Mucosa of rectum (tissue), 2 donors: ENCODE measurements around the gene KDM2A.
A peak's percentile ranks its signal among the peaks of the same experiment; 100 is the strongest.

Experiments
- H3K27ac ChIP-seq, 2 donors: one replicate each; pipeline ENCODE4 v1.7.0; 2013; ENCODE audit warnings: inconsistent platforms in 2 of 2, low read depth in 2 of 2, low read length in 2 of 2
- H3K27me3 ChIP-seq, 2 donors: one replicate each; pipeline ENCODE4 v1.7.0; 2013; ENCODE audit warnings: low read length in 2 of 2; ENCODE audit not compliant: control insufficient read depth in 2 of 2, insufficient read depth in 2 of 2
- H3K36me3 ChIP-seq, 2 donors: one replicate each; pipeline ENCODE4 v1.7.0; 2013; ENCODE audit warnings: low read length in 2 of 2; ENCODE audit not compliant: control insufficient read depth in 2 of 2, insufficient read depth in 2 of 2
- H3K4me1 ChIP-seq, 2 donors: one replicate each; pipeline ENCODE4 v1.7.0; 2013; ENCODE audit warnings: low read length in 2 of 2, mild to moderate bottlenecking in 1 of 2; ENCODE audit not compliant: control insufficient read depth in 2 of 2, insufficient read depth in 2 of 2
- H3K4me3 ChIP-seq, 2 donors: one replicate each; pipeline ENCODE4 v1.7.0; 2013; ENCODE audit warnings: low read length in 2 of 2
- H3K9ac ChIP-seq, 2 donors: one replicate each; pipeline ENCODE4 v1.7.0; 2013; ENCODE audit warnings: low read length in 2 of 2, low read depth in 1 of 2, mild to moderate bottlenecking in 1 of 2
- H3K9me3 ChIP-seq, 2 donors: one replicate each; pipeline ENCODE4 v1.7.0; 2013; ENCODE audit warnings: low read length in 2 of 2; ENCODE audit not compliant: control insufficient read depth in 2 of 2
- donor health status: healthy.
- donor health status: Normal muscosa, but diverticular disease.

Gene KDM2A

GRCh38 chr11:67118801-67119584 lies at the start of gene KDM2A:
KDM2A (plus strand) TSS chr11:67119263; CDS start chr11:67121317, 2,054 bp downstream.
- Histone ChIP-seq H3K27me3 (no peaks in the 10 kb centered on the region), H3K9ac (peak within 1 kb of the TSS; percentile 92 to 96)

DNA sequence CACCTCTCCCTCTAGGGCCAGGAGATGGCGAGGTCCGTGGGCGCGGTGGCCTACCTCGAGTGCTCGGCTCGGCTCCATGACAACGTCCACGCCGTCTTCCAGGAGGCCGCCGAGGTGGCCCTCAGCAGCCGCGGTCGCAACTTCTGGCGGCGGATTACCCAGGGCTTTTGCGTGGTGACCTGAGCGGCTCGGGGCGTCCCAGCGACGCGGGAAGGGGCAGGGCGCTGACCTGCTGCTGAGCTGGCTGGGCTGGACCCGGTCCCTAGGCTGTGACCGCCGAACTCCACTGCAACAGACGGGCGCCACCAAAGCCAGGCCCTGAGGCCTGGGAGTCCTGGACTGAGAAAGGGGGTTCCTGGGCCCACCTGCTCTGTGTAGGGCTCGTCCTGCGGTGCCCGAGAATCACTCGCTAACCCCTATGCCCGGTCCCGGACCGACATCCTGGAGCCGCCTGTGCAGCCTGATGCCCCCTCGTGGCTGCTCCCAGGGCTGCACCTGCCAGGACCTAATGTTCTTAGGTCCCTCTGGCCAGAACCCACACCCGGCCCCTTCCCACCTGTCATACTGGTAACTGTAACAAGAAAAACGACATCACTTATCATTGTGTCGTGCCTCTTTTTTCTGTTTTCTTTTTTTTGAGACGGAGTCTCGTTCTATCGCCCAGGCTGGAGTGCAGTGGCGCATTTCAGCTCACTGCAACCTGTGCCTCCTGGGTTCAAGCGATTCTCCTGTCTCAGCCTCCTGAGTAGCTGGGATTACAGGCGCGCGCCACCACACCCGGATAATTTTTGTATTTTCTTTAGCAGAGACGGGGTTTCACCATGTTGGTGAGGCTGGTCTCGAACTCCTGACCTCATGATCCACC lies 47.4 kb upstream of the KDM2A start:
- H3K4me3 ChIP-seq, result peak overlapping the region; percentile 57 to 59
- no peak overlapping the region for H3K27ac ChIP-seq
- peaks cover 0 to 5% of the 10 kb centered on the region in 2 donors for H3K4me1 ChIP-seq
- no peaks in the 10 kb centered on the region for H3K36me3 ChIP-seq
- no peaks in the 10 kb centered on the region for H3K27me3 ChIP-seq
- H3K9ac ChIP-seq, result peak overlapping the region in 1 of 2 donors; percentile 60
- no peaks in the 10 kb centered on the region for H3K9me3 ChIP-seq

More at GRCh38 chr11:67118801-67119584, at the start of gene KDM2A:
- H3K4me3 ChIP-seq, result peak within 1 kb of the TSS; percentile 88 to 93
- H3K27ac ChIP-seq, result peak within 1 kb of the TSS; percentile 95 to 96
- H3K36me3 ChIP-seq, result peaks cover 0 to 9% of the 10 kb centered on the region in 2 donors
- H3K9me3 ChIP-seq, result no peaks in the 10 kb centered on the region
- peaks cover 8 to 14% of the 10 kb centered on the region in 2 donors for H3K4me1 ChIP-seq

GRCh38 chr11:67072295-67072694 lies 46.8 kb upstream of the KDM2A start:
- no peaks in the 10 kb centered on the region for H3K27me3 ChIP-seq
- H3K9me3 ChIP-seq, result no peaks in the 10 kb centered on the region
- no peak overlapping the region for H3K9ac ChIP-seq
- no peak overlapping the region for H3K4me3 ChIP-seq
- H3K27ac ChIP-seq, result no peak overlapping the region
- H3K36me3 ChIP-seq, result no peaks in the 10 kb centered on the region
- peaks cover under 1 to 8% of the 10 kb centered on the region in 2 donors for H3K4me1 ChIP-seq

DNA sequence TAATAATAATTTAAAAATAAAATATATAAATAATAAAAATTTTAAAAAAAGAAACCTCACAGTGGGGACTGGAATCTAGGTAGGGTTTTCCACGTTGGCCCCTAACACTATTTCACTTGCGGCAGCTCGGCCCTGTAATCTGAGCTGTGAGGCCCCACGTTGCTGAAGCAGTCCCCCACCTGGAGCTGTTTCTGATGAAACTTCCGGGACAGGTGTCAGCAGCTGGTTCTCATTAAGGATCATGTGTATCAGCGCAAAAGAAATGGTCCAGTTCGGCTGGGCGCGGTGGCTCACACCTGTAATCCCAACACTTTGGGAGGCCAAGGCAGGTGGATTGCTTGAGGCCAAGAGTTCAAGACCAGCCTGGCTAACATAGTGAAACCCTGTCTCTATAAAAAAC lies 45.2 kb upstream of the KDM2A start:
- Histone ChIP-seq H3K4me1 (peaks cover 8 to 19% of the 10 kb centered on the region in 2 donors), H3K9me3 (no peaks in the 10 kb centered on the region), H3K27ac (no peak overlapping the region), H3K9ac (no peak overlapping the region), H3K27me3 (no peaks in the 10 kb centered on the region), H3K36me3 (no peaks in the 10 kb centered on the region), H3K4me3 (no peak overlapping the region)

DNA sequence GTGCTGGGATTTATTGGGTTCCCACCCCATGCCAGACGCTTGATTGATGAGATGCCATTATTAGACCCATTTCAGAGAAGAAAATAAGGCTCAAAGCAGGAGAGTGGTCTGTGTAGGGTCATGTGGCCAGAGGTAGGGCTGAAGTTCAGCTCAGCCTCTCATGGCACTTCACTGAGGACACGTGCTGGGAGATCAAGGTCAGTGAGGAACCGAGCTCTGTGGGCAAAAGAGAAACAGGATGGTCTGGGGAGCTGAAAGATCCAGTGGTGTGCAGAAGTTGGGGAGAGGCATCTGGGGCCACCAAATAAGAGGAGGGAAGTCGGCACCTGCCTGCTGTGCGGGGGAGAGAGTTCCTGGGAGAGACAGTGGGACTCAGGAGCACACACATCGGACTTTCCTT lies 42.9 kb upstream of the KDM2A start:
- no peak overlapping the region for H3K4me3 ChIP-seq
- H3K27me3 ChIP-seq, result no peaks in the 10 kb centered on the region
- no peaks in the 10 kb centered on the region for H3K9me3 ChIP-seq
- H3K4me1 ChIP-seq, result peaks cover 10 to 23% of the 10 kb centered on the region in 2 donors
- no peak overlapping the region for H3K27ac ChIP-seq
- H3K9ac ChIP-seq, result no peak overlapping the region
- no peaks in the 10 kb centered on the region for H3K36me3 ChIP-seq

DNA sequence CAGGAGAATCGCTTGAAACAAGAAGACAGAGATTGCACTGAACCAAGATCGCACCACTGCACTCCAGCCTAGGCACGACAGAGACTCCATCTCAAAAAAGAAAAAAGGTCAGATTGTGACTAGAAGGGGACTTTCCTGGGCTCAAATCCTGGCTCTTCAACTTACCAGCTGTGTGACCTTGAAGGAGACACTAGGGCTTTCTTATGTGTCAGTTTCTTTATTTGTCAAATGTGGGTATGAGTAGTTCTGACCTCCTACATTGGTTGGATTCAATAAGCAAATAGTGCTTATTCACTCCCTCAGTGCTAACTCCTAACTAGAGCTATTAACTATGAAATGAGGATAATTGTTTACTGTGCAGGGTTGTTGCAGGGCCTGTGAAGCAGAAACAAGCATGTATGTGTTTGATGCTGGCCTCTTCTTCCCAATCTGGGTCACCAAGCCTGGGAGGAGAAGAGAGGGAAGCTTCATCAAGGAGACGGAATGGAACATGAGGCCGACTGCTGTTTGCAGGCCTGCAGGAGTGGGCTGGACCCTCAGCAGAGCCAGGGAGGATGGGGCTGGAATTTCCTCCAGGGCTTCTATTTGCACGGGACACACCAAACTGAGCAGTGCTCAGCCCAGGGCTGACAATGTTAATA lies 39.9 kb upstream of the KDM2A start:
- Histone ChIP-seq H3K4me1 (peaks cover 15 to 26% of the 10 kb centered on the region in 2 donors), H3K27me3 (no peaks in the 10 kb centered on the region), H3K27ac (peak overlapping the region; percentile 69 to 83), H3K9ac (no peak overlapping the region), H3K9me3 (no peaks in the 10 kb centered on the region), H3K4me3 (no peak overlapping the region), H3K36me3 (no peaks in the 10 kb centered on the region)

DNA sequence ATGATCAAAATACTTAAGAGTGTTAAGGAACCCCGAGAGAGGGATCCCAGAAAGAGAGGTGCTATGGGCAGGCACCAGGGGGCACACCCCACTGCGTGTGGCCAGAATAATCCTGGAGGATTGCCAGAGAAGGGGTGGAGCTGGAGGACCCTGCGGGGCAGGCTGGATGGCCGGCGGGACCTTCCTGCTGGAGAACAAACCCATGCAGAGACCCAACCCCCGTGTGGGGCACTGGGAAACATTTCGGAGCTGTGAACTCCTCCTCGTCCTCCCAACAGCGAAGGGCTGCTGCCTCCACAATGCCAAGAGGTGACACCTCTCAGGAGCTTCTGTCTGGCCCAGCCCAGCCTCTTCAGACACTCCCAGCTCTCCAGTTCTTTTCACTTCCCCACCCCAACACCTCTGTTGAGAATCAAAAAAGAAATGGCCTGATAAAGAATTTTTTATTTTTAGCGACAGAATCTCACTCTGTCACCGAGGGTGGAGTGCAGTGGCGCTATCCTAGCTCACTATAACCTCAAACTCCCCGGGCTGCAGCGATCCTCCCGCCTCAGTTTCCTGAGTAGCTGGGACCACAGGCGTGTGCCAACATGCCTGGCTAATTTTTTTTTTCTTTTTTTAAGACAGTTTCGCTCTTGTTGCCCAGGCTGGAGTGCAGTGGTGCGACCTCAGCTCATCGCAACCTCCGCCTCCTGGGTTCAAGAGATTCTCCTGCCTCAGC lies 36.8 kb upstream of the KDM2A start:
- H3K9ac ChIP-seq, result peak overlapping the region in 1 of 2 donors; percentile 38
- H3K36me3 ChIP-seq, result no peaks in the 10 kb centered on the region
- no peak overlapping the region for H3K27ac ChIP-seq
- no peaks in the 10 kb centered on the region for H3K9me3 ChIP-seq
- peak overlapping the region in 1 of 2 donors; percentile 3 for H3K4me3 ChIP-seq
- peaks cover 15 to 23% of the 10 kb centered on the region in 2 donors for H3K4me1 ChIP-seq
- H3K27me3 ChIP-seq, result no peaks in the 10 kb centered on the region

DNA sequence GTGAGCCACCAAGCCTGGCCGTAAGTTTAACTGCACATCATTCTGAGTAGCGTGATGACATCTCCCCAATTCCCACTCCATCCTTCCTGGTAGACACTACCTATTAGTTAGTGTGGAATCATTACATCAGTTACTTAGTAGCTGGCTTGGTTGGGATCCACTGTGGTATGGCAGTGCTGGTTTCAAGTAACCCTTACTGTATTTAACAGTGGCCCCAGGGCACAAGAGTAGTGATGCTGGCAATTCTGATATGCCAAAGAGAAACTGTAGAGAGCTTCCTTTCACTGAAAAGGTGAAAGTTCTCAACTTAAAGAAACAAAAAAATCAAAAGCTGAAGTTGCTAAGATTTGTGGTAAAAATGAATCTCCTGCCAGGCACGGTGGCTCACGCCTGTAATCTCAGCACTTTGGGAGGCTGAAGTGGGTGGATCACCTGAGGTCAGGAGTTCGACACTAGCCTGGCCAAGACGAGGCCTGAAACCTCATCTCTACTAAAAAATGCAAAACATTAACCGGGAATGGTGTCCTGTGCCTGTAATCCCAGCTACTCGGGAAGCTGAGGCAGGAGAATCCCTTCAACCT lies 35.2 kb upstream of the KDM2A start:
- Histone ChIP-seq H3K4me3 (no peak overlapping the region), H3K9ac (no peak overlapping the region), H3K9me3 (no peaks in the 10 kb centered on the region), H3K27me3 (no peaks in the 10 kb centered on the region), H3K36me3 (no peaks in the 10 kb centered on the region), H3K27ac (no peak overlapping the region), H3K4me1 (peaks cover 7 to 12% of the 10 kb centered on the region in 2 donors)

DNA sequence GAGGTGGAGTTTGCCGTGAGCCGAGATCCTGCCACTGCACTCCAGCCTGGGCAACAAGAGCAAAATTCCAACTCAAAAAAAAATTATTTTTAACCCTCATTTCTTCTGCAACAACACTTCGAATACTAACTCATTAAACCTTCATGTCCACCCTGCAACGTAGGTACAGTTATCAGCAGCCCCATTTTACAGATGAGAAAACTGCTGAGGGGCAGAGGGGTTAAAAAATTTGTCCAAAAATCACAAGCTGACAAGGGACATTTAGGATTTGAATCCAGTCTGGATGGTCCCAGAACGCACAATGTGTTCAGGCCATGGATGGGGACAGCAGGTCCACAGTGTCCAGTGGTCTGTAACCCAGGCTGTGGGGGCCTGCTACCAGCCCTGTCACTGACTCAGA lies 33.4 kb upstream of the KDM2A start:
- Histone ChIP-seq H3K27me3 (no peaks in the 10 kb centered on the region), H3K27ac (no peak overlapping the region), H3K9ac (no peak overlapping the region), H3K4me1 (peaks cover 5 to 8% of the 10 kb centered on the region in 2 donors), H3K4me3 (no peak overlapping the region), H3K9me3 (no peaks in the 10 kb centered on the region), H3K36me3 (no peaks in the 10 kb centered on the region)
